HG03025 (cell line): Measurements from ENCODE around the gene CRHR1.
"Not testable (repeated sequence)": the region's sequence is repeated elsewhere in the genome, so short reads cannot be mapped to it uniquely, and the experiment has no call there.

Experiments used
- ATAC-seq: cut with Tn5 transposase; IDR thresholded peaks from one replicate; pipeline ENCODE4 v1.9.1; 2021; ENCODE audit warnings: mild to moderate bottlenecking, moderate library complexity; ENCODE audit not compliant: unreplicated experiment, low FRiP score

The CRHR1 gene

DNA sequence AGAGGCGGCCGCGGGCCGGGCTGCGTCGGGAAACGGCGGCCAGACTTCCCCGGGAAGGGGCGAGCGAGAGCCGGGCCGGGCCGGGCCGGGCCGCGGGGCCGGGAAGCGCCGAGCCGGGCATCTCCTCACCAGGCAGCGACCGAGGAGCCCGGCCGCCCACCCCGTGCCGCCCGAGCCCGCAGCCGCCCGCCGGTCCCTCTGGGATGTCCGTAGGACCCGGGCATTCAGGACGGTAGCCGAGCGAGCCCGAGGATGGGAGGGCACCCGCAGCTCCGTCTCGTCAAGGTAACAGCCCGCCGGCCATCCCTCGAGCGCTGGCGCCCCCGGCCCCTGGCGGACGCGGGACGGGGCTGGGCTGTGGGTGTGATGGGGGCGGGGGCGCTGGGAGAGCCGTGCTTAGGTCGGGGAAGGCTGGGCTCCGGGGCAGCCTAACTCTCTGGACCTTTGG lies at the start of gene CRHR1:
Gene CRHR1 (plus strand): TSS at position 28 of the 448 bp plus-strand sequence. CDS start 225 bp downstream, at position 253.
- ATAC-seq, result no peak

DNA sequence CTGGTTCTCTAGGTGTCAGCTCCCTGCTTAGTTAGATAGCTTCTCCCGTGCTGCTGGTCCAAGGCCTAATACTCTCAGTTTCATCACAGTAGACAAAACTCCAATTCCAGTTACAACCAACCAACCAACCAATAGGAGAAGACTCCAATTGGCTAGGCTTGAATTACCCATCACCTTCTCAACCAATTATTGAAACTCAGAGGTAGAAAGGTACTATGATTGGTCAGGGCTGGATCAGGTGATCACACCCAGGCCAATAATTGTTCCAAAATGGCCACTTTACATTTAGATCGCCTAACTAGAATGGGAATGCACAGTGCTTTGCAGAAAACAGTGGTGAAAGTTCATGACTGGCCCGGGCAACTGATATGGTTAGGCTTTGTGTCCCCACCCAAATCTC lies 49.5 kb upstream of the CRHR1 start:
- ATAC-seq, result no peak

DNA sequence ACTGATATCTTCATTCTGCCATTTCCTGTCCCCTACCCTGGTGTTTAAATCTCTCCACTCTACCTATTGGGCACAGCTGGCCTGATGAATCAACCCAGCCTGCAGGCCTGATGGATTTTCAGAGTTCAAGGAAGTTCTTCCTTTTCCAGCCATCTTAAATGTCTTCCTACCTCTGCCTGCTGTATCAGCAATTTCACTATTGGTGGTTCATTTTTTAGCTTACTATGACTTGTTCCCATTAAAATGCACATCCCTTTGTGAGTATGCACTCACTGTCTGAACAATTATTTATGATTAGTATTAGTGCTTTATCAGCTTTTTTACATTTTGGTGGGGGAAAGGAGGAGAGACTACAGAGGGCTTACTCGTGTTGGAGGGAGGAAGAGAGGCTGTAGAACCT lies 48.6 kb upstream of the CRHR1 start:
- ATAC-seq, result no peak

DNA sequence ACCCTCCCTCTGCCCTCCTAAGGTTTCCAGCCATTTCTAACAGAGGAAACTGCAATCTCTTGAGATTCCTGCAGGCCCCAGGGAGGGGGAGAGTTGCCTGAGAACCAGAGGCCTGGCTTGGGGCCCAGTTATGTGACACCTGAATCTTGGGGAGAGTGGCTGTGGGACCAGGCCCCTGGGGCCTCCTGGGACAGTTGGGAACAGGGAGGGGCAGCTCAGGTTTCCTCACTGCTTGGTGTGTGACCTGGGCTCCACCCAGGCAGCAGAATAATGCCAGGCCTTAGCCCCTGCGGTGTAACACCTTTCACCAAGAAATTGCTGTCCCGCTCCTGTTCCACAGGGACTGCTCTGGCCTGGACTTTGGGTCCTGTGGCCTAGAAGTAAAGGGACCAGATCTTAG lies 44.3 kb upstream of the CRHR1 start:
- ATAC-seq, result no peak

DNA sequence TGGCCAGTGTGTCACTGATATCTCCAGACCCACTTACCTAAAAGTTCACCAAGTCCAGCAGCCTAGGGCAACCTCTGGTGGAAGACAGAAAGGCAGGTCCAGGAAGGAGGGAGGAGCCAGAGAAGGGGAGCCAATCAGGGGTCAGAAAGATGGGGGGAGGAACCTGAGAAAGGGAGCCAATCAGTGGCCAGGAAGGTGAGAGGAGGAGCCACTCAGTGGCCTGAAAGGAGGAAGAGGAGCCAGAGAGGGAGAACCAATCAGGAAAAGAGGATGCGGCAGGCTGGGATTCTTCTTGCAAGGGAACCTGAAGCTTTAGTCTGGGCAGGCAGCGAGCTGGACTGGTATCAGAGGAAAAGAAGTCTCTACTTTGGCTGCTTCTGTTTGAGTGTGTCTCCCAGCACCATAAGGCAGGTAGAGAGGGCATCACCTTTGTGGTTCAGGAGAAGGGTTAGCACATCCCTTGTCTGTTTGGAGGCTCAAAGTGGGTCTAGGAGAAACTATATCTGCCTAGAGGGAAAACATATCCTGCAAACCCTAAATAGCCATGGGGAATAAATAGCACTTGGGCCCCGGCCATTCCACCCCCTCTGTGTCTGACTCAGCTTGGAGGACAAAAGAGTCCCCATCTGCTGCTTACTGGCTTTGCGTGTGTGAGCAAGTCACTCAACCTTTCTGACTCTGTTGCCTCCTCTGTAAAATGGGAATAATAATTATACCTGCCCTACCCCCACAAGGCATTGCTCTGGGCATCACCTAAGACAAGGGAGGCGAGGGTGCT lies 43.4 kb upstream of the CRHR1 start:
- ATAC-seq, result no peak

DNA sequence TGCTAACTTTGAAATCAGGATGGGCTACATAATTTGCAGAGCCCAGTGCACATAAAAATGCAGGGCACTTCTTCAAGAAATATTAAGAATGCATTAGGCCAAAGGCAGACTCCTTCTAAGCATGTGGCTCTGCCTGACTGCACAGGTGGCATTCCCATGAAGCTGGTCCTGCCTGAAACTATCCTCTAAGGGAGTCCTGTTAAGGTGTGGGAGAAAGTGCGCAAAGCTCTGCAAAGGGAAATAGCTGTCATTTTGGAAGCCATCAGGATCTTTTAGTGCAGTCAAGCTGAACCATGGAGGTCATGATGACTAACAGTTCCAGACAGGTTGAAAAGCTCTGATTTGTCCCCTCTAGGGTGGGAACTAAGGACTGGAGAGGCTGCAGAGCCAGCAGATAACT lies 41.9 kb upstream of the CRHR1 start:
- ATAC-seq, result no peak

DNA sequence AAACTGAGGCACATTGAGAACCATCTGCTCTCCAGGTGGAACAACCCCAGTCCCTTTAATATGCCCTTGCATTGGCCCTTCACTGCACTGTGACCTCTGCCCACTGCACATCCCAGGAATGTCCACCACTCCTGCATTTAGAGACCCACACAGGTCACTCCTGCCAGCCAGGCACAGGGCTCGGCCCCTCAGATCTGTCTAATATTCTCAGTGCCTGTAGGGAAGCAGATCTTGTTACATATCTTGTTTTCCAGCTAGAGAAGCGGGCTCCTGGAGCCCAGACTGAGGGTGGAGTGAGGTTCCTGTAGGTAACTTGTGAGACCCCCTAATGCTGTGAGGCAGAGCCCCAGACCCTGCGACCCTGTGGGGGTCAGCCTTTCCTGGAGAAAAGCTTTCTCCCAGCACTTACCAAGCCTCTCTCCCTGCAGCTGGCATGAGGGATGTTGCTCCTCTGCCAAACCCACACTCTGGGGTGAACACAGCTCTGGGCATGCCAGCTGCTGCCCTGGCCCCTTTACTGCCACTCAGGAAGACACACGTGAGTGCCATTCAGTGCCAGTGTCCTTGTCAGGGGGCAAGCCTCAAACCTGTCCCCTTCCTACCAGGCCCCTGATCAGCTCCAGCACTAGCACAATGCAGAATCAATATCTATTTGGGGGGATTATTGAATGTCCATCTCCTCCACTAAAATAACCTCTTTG lies 40.3 kb upstream of the CRHR1 start:
- ATAC-seq, result no peak

DNA sequence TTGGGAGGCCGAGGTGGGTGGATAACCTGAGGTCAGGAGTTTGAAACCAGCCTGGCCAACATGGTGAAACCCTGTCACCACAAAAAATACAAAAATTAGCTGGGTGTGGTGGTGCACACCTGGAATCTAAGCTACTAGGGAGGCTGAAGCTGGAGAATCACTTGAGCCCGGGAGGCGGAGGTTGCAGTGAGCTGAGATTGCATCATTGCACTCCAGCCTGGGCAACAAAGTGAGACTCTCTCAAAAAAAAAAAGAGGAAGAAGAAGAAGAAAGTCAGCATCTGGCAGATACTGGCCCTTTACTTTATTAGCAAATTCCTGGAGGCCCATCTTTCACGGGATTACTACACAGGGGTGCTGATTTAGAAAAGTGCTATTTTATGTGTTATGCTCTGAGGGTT lies 39.3 kb upstream of the CRHR1 start:
- ATAC-seq, result not testable (repeated sequence)

DNA sequence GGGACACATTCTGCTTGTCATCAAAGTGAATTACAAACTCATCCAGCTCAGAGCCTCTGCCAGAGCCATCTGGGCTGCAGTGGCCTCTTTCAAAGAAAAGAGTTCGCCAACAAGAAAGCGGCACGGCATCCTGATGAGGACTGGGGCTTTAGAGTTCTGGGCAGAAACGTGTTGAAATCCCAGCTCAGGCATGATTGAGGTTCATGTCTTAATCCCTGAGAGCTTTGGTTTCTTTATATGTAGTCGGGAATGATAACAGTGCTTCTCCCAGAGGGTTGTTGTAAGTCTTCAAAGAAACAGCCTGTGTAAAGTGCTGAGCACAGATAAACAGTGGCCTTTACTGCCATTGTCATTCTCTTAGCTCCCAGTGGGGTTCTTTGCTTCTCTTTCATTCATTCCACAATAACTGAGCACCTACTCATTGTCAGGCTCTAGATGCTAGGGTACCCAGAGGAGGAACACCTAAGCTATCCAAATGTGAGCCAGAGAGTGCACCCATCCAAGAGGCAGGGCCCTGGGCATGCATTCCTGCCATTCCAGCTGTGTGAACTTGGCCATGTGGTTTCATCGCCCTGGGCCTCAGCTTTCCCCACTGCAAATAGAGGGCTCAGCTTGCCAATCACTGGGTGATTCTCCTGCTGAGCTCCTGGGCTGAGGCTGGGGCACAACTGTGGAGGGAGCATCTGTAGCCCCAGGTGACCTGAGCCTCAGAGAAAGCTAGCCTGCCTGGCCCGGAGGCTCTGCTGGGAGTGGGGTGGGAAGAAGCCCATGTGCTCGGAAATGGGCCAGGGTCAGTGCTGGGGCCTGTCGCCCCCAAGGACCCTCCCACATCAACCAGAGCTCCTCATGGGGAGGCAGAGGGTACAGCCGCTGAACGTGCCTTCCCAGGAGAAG lies 38.3 kb upstream of the CRHR1 start:
- no peak for ATAC-seq

DNA sequence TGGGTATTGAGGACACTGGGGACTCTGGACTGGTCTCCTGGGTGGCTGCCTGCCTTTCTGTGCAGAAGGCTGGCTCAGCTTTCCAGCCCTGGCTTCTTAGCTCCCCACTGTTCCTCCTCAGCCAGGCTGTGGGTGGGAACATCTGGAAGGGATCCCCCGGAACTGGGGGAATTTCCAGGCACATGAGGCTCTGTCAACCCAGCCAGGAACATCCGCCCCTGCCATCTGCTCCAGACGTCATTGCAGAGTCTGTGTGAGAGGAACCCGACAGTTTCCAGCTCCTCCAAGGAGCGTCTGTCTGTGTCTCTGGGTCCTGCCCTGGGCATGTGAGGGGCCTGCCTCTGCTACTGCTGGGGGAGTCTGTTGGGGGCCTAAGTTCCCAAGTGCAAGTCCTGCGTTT lies 36.2 kb upstream of the CRHR1 start:
- no peak for ATAC-seq

DNA sequence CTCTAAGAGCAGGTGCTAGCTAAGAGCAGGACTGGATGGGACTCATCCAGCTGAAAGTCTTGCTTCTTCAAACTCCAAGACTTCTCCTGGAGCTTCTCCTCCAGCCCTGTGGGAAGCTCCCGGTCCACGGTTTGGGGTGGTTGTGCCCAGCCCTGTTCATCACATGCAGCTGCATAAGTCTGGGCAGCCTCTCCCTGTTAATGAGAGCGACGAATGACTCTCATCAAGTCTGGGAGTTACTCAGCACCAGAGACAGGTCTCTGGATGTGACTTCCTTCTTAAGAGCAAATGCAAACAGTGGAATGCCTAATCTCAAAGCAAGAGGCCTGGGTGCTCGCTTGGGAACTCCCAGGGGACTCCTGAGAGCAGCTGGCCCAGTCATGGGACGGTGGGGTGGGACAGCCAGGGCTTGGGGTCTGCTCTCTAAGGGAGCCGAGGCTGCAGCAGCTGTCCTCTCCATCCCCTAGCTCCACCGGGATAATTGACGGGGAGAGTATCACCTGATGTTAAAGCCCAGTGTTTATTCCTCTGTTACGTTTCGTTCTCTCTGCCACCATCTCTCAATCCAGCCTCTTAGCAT lies 35.3 kb upstream of the CRHR1 start:
- no peak for ATAC-seq

DNA sequence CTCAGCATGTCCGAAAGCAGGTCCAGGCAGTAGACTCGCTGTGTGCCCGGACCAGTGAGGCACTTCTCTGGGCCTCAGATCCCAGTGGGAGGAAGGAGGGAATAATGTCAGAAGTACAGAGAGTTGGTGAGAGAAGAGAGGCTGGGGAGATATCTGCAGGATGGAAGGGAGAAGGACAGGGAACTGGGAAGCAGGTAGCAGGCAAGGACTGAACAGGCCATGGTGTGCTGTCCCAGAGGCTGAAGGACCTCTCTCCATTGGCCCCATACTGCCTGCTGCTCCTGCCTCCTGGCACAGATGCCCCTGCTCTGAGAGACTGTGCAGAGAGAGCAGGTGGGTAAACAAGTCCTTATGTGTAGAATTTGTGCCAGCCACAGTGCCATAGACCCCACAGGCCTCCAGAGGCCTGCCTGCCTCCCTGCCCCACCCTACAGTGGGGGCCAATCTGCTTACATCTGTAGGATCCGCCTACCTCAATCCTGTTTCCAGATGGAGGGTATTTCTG lies 34.2 kb upstream of the CRHR1 start:
- no peak for ATAC-seq

DNA sequence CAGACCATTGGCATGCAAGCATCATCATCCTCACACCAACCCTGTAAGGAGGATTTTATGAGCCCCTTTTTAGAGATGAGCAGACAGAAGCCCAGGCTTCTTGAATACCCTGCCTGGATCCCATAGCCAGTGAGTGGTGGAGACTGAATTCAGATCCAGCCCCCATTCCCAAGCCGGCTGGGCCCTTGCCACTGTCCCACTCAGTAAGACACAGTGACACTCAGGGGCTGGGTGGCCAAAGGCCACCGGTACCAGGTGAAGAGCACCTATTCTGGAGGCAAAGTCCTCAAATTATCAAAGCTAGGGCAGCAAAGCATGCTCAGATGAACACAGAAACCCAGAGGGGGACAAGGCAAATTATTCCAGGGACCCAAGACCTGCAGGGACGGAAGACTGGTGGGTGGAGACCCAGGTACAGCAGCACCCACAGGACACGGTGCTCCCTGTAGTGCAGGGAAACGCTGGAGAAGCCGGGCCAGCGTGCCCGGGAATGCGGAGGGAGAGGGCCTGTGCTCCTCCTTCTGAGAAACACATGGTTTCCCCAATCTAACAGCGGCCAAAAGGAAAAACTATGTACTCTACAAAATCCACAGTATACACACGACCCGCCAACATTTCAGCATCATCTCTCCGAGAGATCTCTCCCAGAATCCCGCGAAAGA lies 33.2 kb upstream of the CRHR1 start:
- ATAC-seq, result no peak

DNA sequence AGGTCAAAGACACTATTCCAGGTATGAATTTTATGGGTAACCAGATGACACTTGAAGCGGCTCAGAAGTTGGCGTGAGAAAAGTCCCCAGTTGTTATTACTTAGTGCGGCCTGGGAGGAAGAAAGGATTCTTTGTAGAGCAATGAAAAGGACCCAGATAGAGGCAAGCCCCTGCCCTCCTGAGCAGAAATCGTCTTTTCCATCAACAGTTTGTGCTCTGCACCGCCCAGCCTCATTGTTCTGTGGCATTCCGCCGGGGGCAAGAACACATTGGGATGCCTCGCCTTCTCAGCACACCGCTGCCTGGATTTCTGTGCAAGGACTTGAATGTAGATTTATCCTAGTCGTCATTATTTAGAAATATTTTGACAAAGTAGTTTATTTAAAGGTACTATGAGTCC lies 32.7 kb upstream of the CRHR1 start:
- ATAC-seq, result no peak

DNA sequence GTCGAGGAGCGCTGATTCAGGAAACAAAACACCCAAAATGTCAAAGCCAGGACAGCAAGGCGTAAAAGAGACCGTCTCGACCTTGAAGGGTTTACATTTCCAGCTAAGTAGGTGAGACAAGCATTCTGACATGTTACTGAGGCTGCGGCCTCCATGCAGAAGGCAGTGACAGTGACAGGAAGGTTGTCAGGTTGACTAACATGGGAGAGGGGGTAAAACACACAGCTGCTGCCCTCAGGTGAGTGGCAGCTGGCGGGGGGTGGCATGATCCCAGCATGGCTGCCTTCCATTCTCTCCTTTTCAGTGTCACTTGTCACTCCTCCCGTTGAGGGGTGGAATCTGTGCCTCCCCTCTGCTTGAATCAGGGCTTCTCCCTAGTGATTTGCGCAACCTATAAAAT lies 31.9 kb upstream of the CRHR1 start:
- ATAC-seq, result no peak

DNA sequence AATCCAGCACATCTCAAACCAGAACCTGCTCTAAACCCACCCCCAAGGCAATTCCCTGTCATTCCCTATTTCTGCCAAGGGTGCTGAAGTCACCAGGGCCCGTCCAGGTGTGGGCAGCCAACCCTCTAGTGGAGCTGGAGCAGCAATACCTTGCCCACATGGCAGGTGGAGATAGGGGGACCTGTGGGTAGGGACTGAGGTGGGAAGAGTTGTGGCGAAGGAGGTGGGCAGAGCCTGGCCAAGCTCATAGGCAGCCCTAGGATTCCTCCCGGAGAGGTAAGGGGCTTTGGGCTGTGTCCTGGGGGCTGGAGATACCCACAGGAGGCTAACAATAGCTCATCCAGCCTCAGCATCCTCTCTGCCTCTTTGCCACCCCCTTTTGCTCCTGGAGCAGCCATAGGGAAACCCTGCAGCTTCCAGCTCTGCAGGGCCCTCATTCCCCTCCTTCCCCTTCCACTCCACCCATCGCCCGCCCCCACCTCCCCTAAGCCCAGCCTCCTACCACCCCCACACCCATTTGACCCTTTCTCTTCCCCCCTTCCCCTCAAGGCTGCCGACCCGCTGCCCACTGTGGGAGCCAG lies 30.4 kb upstream of the CRHR1 start:
- ATAC-seq, result no peak

DNA sequence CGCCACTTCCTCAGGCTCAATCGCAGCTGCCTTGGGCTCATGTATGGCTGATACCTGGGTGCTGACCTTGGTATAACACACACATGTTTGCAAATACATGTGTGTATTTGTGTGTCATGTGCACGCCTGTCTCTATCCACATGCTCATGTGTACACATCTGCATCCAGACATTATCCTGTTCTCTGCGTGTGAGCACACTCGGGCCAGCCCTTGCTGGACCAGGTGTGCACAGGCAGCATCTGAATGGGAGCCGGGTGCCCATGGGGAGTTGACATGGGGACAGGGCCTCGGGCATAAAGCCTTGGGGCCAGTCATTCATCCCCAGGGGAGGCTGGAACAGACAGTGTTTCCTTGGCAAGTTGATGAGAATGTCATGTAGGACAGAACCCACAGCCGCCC lies 29.1 kb upstream of the CRHR1 start:
- ATAC-seq, result no peak

DNA sequence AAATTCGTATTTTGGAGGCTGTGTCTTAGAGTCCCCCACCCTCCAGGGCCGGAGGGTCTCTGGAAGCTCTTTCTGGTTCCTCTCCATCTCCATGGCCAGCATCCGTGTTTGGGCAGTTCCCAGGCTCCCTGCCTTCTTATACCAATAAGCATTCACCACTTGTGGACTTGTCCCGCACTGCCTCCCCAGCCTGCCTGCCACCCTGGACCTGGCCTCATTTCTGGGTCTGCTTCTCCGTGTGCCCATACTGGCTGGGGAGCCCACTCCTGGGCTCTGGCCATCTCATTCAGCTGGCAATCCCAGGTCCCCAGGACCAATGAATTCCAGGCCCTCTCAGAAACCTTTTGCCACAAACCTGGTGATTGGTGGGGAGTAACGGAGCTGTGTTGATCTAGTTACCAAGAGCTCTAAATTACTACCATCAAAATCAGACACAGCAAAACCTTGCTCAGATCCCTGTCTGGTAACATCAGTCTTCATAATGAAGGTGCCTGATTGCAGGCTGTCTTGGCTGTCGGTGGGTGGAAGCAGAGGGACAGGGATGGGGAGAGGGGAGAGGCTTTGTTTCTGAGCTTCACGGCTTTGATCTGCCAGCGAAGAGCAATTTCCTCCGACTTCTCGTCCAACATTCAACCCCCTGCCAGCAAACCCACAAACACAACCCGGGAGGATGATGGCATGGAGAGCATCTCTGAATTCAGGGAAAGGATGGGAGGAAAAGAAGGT lies 27.7 kb upstream of the CRHR1 start:
- ATAC-seq, result no peak
